Thyroid gland (tissue), 4 donors: Measurements from ENCODE around the gene TBR1.

ENCODE experiments used
- POLR2A ChIP-seq, 2 donors: fragments of 450-650 bp; IDR thresholded peaks; one replicate each; pipeline ENCODE4 v1.6.1; 2017; ENCODE audit warnings: antibody characterized with exemption in 2 of 2, mild to moderate bottlenecking in 2 of 2, moderate library complexity in 1 of 2
- TF ChIP-seq, protein P1 (sequence below), 6 experiments: fragments of 200-600 bp in 3 of 6; fragments of 450-650 bp in 3 of 6; sonication (generic) in 3 of 6; IDR thresholded peaks; one replicate each; pipeline ENCODE4 v1.5.1; 2016 to 2019; ENCODE audit warnings: antibody characterized with exemption in 6 of 6, mild to moderate bottlenecking in 2 of 6, inconsistent platforms in 1 of 6, moderate library complexity in 1 of 6

DNA sequence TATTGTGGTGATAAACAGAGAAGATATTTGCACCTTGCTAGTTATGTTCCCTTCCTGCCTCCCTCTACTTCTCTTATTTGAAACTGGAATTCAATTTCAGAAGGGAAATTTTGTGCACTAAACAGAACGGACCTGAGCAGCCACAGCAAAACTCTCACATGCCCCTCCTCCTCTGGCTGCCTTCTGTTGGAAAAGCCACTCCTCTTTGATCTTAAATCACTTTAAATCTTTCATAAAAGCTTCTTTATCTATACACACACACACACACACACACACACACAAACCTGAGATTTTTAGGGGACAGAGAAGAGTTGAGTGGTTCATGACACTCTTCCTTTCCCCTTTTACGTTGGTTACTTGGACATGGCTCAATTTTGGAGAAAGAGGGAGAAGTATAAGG lies 5.6 kb downstream of the TBR1 start:
- TF ChIP-seq, protein P1, sequence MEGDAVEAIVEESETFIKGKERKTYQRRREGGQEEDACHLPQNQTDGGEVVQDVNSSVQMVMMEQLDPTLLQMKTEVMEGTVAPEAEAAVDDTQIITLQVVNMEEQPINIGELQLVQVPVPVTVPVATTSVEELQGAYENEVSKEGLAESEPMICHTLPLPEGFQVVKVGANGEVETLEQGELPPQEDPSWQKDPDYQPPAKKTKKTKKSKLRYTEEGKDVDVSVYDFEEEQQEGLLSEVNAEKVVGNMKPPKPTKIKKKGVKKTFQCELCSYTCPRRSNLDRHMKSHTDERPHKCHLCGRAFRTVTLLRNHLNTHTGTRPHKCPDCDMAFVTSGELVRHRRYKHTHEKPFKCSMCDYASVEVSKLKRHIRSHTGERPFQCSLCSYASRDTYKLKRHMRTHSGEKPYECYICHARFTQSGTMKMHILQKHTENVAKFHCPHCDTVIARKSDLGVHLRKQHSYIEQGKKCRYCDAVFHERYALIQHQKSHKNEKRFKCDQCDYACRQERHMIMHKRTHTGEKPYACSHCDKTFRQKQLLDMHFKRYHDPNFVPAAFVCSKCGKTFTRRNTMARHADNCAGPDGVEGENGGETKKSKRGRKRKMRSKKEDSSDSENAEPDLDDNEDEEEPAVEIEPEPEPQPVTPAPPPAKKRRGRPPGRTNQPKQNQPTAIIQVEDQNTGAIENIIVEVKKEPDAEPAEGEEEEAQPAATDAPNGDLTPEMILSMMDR (IDR thresholded peaks at IDR 0.05), result no peak
- TF ChIP-seq POLR2A (IDR thresholded peaks at IDR 0.05), result no peak
